KMS-11 (cell line): Measurements from ENCODE around the gene RITA1.

Experiments
- H2AFZ ChIP-seq: fragments of 200-600 bp; sonication (generic); 2 replicates; pipeline ENCODE4 v1.6.1; 2016; ENCODE audit warnings: antibody characterized with exemption, mixed run types, low read depth
- H3K27ac ChIP-seq: fragments of 200-600 bp; sonication (generic); 2 replicates; pipeline ENCODE4 v1.6.1; 2016; ENCODE audit warnings: mild to moderate bottlenecking, mixed run types
- H3K27me3 ChIP-seq: fragments of 200-600 bp; sonication (generic); 2 replicates; pipeline ENCODE4 v1.6.1; 2017; ENCODE audit warnings: mild to moderate bottlenecking, low read depth, mixed run types, moderate library complexity; ENCODE audit not compliant: insufficient read depth
- H3K36me3 ChIP-seq: fragments of 200-600 bp; sonication (generic); 2 replicates; pipeline ENCODE4 v1.6.1; 2017; ENCODE audit warnings: mild to moderate bottlenecking, mixed run types; ENCODE audit not compliant: insufficient read depth
- H3K4me1 ChIP-seq: fragments of 200-600 bp; sonication (generic); 2 replicates; pipeline ENCODE4 v1.6.1; 2016; ENCODE audit warnings: mild to moderate bottlenecking, low read depth, mixed run types; ENCODE audit not compliant: poor library complexity, severe bottlenecking
- H3K4me2 ChIP-seq: fragments of 200-600 bp; sonication (generic); 2 replicates; pipeline ENCODE4 v1.7.0; 2016; ENCODE audit warnings: mild to moderate bottlenecking, mixed run types
- H3K4me3 ChIP-seq: fragments of 200-600 bp; sonication (generic); IDR thresholded peaks from 2 replicates; pipeline ENCODE4 v1.6.1; 2017; ENCODE audit warnings: low read depth, low read length, mixed read lengths; ENCODE audit not compliant: insufficient read depth
- H3K79me2 ChIP-seq: fragments of 200-600 bp; sonication (generic); 2 replicates; pipeline ENCODE4 v1.6.1; 2016; ENCODE audit warnings: low read depth, mixed run types; ENCODE audit not compliant: insufficient read depth
- H3K9ac ChIP-seq: fragments of 200-600 bp; sonication (generic); 2 replicates; pipeline ENCODE4 v1.6.1; 2016; ENCODE audit warnings: mild to moderate bottlenecking, mixed run types
- H4K20me1 ChIP-seq: fragments of 200-600 bp; sonication (generic); 2 replicates; pipeline ENCODE4 v1.6.1; 2016; ENCODE audit warnings: mild to moderate bottlenecking, mixed run types; ENCODE audit not compliant: insufficient read depth
- CTCF ChIP-seq: fragments of 200-600 bp; sonication (generic); conservative IDR thresholded peaks from 2 replicates; pipeline ENCODE4 v1.6.1; 2017; ENCODE audit warnings: low read depth, mild to moderate bottlenecking, antibody characterized with exemption, low read length, moderate library complexity, mixed read lengths

Gene RITA1

GRCh38 chr12:113232840-113233585 is 47.5 kb downstream of the RITA1 start:
- Histone ChIP-seq H2AFZ (no peak overlapping the region), H4K20me1 (no peaks in the 10 kb centered on the region), H3K4me3 (no peak overlapping the region), H3K36me3 (no peaks in the 10 kb centered on the region), H3K27me3 (no peaks in the 10 kb centered on the region), H3K4me2 (no peak overlapping the region), H3K4me1 (peaks cover 18% of the 10 kb centered on the region), H3K9ac (no peak overlapping the region), H3K79me2 (no peaks in the 10 kb centered on the region), H3K27ac (no peak overlapping the region)
- no peak for TF ChIP-seq CTCF

DNA sequence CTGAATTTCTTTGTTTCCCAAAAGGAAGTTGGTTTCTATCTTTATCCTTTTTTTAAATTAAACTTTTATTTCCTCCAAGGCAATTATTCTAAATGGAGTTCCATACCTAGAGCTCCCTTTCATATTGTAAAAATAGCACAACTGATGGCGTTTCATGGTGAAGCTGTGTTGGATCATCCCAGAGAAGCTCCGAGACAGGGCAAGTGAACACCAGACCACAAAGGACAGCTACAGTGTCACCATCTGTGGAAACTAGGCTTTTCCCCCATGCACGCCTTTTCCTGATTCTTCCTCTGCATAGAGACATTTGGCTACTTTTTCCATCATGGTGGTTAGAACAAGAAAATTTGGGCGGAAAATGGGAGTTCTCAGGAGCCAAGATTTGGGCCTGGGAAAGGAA is 48.4 kb downstream of the RITA1 start:
- peaks cover 11% of the 10 kb centered on the region for H3K4me1 ChIP-seq
- H3K36me3 ChIP-seq = no peaks in the 10 kb centered on the region
- no peaks in the 10 kb centered on the region for H4K20me1 ChIP-seq
- H3K4me3 ChIP-seq = no peak overlapping the region
- no peak overlapping the region for H3K27ac ChIP-seq
- no peak overlapping the region for H3K4me2 ChIP-seq
- H2AFZ ChIP-seq = no peak overlapping the region
- H3K9ac ChIP-seq = no peak overlapping the region
- no peak for TF ChIP-seq CTCF
- no peaks in the 10 kb centered on the region for H3K79me2 ChIP-seq
- no peaks in the 10 kb centered on the region for H3K27me3 ChIP-seq

DNA sequence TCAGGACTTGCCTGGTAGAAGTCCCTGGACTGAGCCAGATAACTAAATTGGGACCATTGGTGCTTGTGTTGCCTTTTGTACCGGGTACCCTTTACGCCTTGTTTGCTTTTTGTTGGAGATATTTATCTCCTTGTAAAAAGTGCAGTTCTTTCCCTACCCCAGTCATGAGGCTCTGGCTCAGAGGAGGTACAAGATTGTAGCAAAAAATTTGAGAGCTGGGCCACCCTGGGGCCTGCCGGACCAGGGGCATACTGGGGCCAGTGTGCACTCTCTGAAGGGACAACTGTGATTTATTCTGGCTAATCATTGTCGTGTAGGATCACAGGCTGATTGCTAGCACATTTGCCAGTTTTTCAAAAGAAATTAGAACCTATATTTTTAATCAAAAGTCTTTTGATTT is 49.0 kb downstream of the RITA1 start:
- no peaks in the 10 kb centered on the region for H4K20me1 ChIP-seq

GRCh38 chr12:113235976-113236375 is 50.5 kb downstream of the RITA1 start:
- Histone ChIP-seq H3K27ac (no peak overlapping the region), H3K4me2 (no peak overlapping the region), H3K36me3 (no peaks in the 10 kb centered on the region), H3K4me1 (no peaks in the 10 kb centered on the region), H2AFZ (no peak overlapping the region), H3K9ac (no peak overlapping the region), H3K27me3 (no peaks in the 10 kb centered on the region), H3K79me2 (no peaks in the 10 kb centered on the region), H3K4me3 (no peak overlapping the region), H4K20me1 (no peaks in the 10 kb centered on the region)
- TF ChIP-seq CTCF = no peak

More for the DNA sequence above, 49.0 kb downstream of the RITA1 start:
- Histone ChIP-seq H3K4me1 (peaks cover 6% of the 10 kb centered on the region), H3K27me3 (no peaks in the 10 kb centered on the region), H2AFZ (no peak overlapping the region), H3K36me3 (no peaks in the 10 kb centered on the region), H3K79me2 (no peaks in the 10 kb centered on the region), H3K4me2 (no peak overlapping the region), H3K9ac (no peak overlapping the region), H3K4me3 (no peak overlapping the region), H3K27ac (no peak overlapping the region)
- no peak for TF ChIP-seq CTCF
